Prostate gland (tissue), 2 donors: ENCODE measurements around the gene NDFIP1. TPM values are rescaled to one million over a fixed set of nuclear protein-coding genes. Genes with fewer than 3 reads are reported as not detected.

Experiments
- DNase-seq: peaks from one replicate; pipeline ENCODE4 v3.0.0-alpha.2; 2019; ENCODE audit warnings: low spot score
- H3K27ac ChIP-seq, 2 donors: fragments of 200-600 bp; sonication (generic); 2 replicates each; pipeline ENCODE4 v1.5.1; 2017 to 2019
- H3K27me3 ChIP-seq: fragments of 200-600 bp; sonication (generic); replicated peaks from 2 replicates; pipeline ENCODE4 v1.5.1; 2019; ENCODE audit not compliant: insufficient read depth
- H3K36me3 ChIP-seq, 2 donors: fragments of 200-600 bp; sonication (generic); 1 replicate in 1 of 2; 2 replicates in 1 of 2; pipeline versions ENCODE4 v1.5.1 to v1.8.1; 2017 to 2019
- H3K4me1 ChIP-seq: fragments of 200-600 bp; sonication (generic); replicated peaks from 2 replicates; pipeline ENCODE4 v1.5.1; 2019
- H3K4me3 ChIP-seq, 2 donors: fragments of 200-600 bp; sonication (generic); 2 replicates each; pipeline ENCODE4 v1.5.1; 2017 to 2019
- H3K9me3 ChIP-seq: fragments of 200-600 bp; sonication (generic); 2 replicates; pipeline ENCODE4 v1.5.1; 2017
- CTCF ChIP-seq, 4 experiments: fragments of 200-600 bp in 2 of 4; fragments of 450-650 bp in 2 of 4; sonication (generic) in 2 of 4; IDR thresholded peaks; 1 replicate in 3 of 4; 2 replicates in 1 of 4; pipeline ENCODE4 v1.5.1; 2016 to 2019; ENCODE audit warnings: antibody characterized with exemption in 4 of 4, mild to moderate bottlenecking in 2 of 4, moderate library complexity in 2 of 4
- POLR2A ChIP-seq: fragments of 450-650 bp; IDR thresholded peaks from one replicate; pipeline ENCODE4 v1.6.1; 2016; ENCODE audit warnings: antibody characterized with exemption, mild to moderate bottlenecking
- POLR2AphosphoS5 ChIP-seq: sonication (generic); formaldehyde crosslinking; IDR thresholded peaks from one replicate; pipeline ENCODE4 v1.6.1; 2017; ENCODE audit warnings: antibody characterized with exemption
- WGBS: methylation state at CpG from one replicate; pipeline ENCODE4 v1.1.5; 2018; 5-methylcytosine and 5-hydroxymethylcytosine counted together
- intact Hi-C: fragments of 100-400 bp; cut with DNase I; formaldehyde crosslinking; loops from one replicate; pipeline ENCODE4 v1.14.2; 2022
- total RNA-seq, 2 donors: library from RNA; depleted of rRNA; stranded (reverse); fragments of >200 nt; gene quantifications; one replicate each; pipeline ENCODE4 v1.1.0, GENCODE V29; 2016

NDFIP1 gene
- total RNA-seq: 100 to 1,000 TPM; 134 to 234 TPM

GRCh38 chr5:142108432-142109330, at the start of gene NDFIP1:
Gene NDFIP1 (plus strand): TSS chr5:142108779. CDS start chr5:142108975, 196 bp downstream.
- intact Hi-C loops: loop anchor here (5.0 kb wide), 1 partner anchor 96 kb away; the partner anchor contains the start of gene GNPDA1
- Histone ChIP-seq H3K36me3 (no peaks in the 10 kb centered on the region), H3K9me3 (no peaks in the 10 kb centered on the region), H3K4me1 (no peaks in the 10 kb centered on the region), H3K27ac (peak within 1 kb of the TSS; percentile 98 to 99), H3K27me3 (no peaks in the 10 kb centered on the region), H3K4me3 (peak within 1 kb of the TSS; percentile 57 to 87)
- 3% methylated on average over 76 of the region's 103 CpGs for WGBS
- peak; percentile 78 for DNase-seq
- TF ChIP-seq POLR2AphosphoS5 (peak; percentile 35), POLR2A (peak; percentile 90), CTCF (IDR thresholded peaks at IDR 0.05) (peak in 1 of 4 experiments; percentile 31)

GRCh38 chr5:142059304-142059940, 49.2 kb upstream of the NDFIP1 start:
- no peak overlapping the region for H3K4me3 ChIP-seq
- no peak for DNase-seq
- H3K9me3 ChIP-seq: no peaks in the 10 kb centered on the region
- H3K27me3 ChIP-seq: no peaks in the 10 kb centered on the region
- intact Hi-C loops: no loop called here
- no peaks in the 10 kb centered on the region for H3K36me3 ChIP-seq
- WGBS: 74% methylated on average over 1 of the region's 1 CpG
- no peak overlapping the region for H3K27ac ChIP-seq
- no peaks in the 10 kb centered on the region for H3K4me1 ChIP-seq
- TF ChIP-seq POLR2AphosphoS5 (no peak), CTCF (IDR thresholded peaks at IDR 0.05) (no peak), POLR2A (no peak)

- intact Hi-C loops: no loop called here
- Histone ChIP-seq H3K4me1 (no peaks in the 10 kb centered on the region), H3K27me3 (no peaks in the 10 kb centered on the region), H3K4me3 (no peak overlapping the region), H3K36me3 (no peaks in the 10 kb centered on the region), H3K9me3 (no peaks in the 10 kb centered on the region), H3K27ac (no peak overlapping the region)
- WGBS: 74% methylated on average over 4 of the region's 4 CpGs
- TF ChIP-seq CTCF (IDR thresholded peaks at IDR 0.05): no peak
- TF ChIP-seq POLR2A: no peak
- TF ChIP-seq POLR2AphosphoS5: no peak
- no peak for DNase-seq
Observed at GRCh38 chr5:142063376-142063775, 45.2 kb upstream of the NDFIP1 start.

- Histone ChIP-seq H3K27me3 (no peaks in the 10 kb centered on the region), H3K27ac (no peak overlapping the region), H3K9me3 (no peaks in the 10 kb centered on the region), H3K4me3 (no peak overlapping the region), H3K4me1 (no peaks in the 10 kb centered on the region), H3K36me3 (no peaks in the 10 kb centered on the region)
- 14% methylated on average over 10 of the region's 10 CpGs for WGBS
- DNase-seq: no peak
- intact Hi-C loops: no loop called here
- TF ChIP-seq POLR2A (no peak), POLR2AphosphoS5 (no peak), CTCF (IDR thresholded peaks at IDR 0.05) (no peak)
Observed at GRCh38 chr5:142063878-142064331, 44.7 kb upstream of the NDFIP1 start.
